Mesenchymal stem cell (in vitro differentiated cells and primary cell): ENCODE results near the gene ANO3.

Experiments used
- DNase-seq: peaks from one replicate; pipeline ENCODE4 v3.0.0-alpha.2; 2013
- H2AFZ ChIP-seq: one replicate; pipeline ENCODE4 v1.6.1; 2013; ENCODE audit warnings: low read depth, mild to moderate bottlenecking, control low read depth, inconsistent platforms, low read length, moderate library complexity
- H2AK5ac ChIP-seq: 2 replicates; pipeline ENCODE4 v1.6.1; 2013; ENCODE audit warnings: low read length, moderate library complexity, mild to moderate bottlenecking, inconsistent platforms; ENCODE audit not compliant: severe bottlenecking
- H2BK120ac ChIP-seq: one replicate; pipeline ENCODE4 v1.6.1; 2013; ENCODE audit warnings: low read depth, mild to moderate bottlenecking, inconsistent platforms, low read length, moderate library complexity
- H2BK12ac ChIP-seq, 2 experiments: one replicate each; pipeline ENCODE4 v1.6.1; 2013; ENCODE audit warnings: inconsistent platforms in 2 of 2, low read length in 2 of 2, mild to moderate bottlenecking in 2 of 2, moderate library complexity in 2 of 2, control low read depth in 1 of 2
- H2BK15ac ChIP-seq: one replicate; pipeline ENCODE4 v1.6.1; 2013; ENCODE audit warnings: mild to moderate bottlenecking, low read depth, inconsistent platforms; ENCODE audit not compliant: poor library complexity, severe bottlenecking
- H2BK5ac ChIP-seq: 2 replicates; pipeline ENCODE4 v1.6.1; 2013; ENCODE audit warnings: low read depth, mild to moderate bottlenecking, low read length, control low read depth, inconsistent platforms; ENCODE audit not compliant: poor library complexity, severe bottlenecking
- H3K14ac ChIP-seq, 2 experiments: one replicate each; pipeline ENCODE4 v1.6.1; 2013; ENCODE audit warnings: inconsistent platforms in 2 of 2, low read length in 2 of 2, control low read depth in 1 of 2, mild to moderate bottlenecking in 1 of 2, moderate library complexity in 1 of 2
- H3K18ac ChIP-seq, 2 experiments: one replicate each; pipeline ENCODE4 v1.6.1; 2013; ENCODE audit warnings: inconsistent platforms in 2 of 2, low read length in 2 of 2, control low read depth in 1 of 2, low read depth in 1 of 2, mild to moderate bottlenecking in 1 of 2
- H3K23ac ChIP-seq, 2 experiments: one replicate each; pipeline ENCODE4 v1.6.1; 2013; ENCODE audit warnings: inconsistent platforms in 2 of 2, low read length in 2 of 2, mild to moderate bottlenecking in 2 of 2, moderate library complexity in 2 of 2, control low read depth in 1 of 2
- H3K27ac ChIP-seq: 2 replicates; pipeline ENCODE4 v1.5.1; 2013; ENCODE audit warnings: mild to moderate bottlenecking, moderate library complexity, low read length, control low read depth, inconsistent platforms; ENCODE audit not compliant: poor library complexity, severe bottlenecking
- H3K27me3 ChIP-seq, 2 experiments: 2 replicates each; pipeline versions ENCODE4 v1.6.1 to v1.7.0; 2013; ENCODE audit warnings: low read length in 2 of 2, mild to moderate bottlenecking in 2 of 2, moderate library complexity in 2 of 2, control low read depth in 1 of 2, inconsistent platforms in 1 of 2; ENCODE audit not compliant: control insufficient read depth in 1 of 2, insufficient read depth in 1 of 2
- H3K36me3 ChIP-seq, 2 experiments: 2 replicates each; pipeline versions ENCODE4 v1.6.1 to v1.7.0; 2013; ENCODE audit warnings: low read length in 2 of 2, control low read depth in 1 of 2, inconsistent platforms in 1 of 2, low read depth in 1 of 2, mild to moderate bottlenecking in 1 of 2; ENCODE audit not compliant: insufficient read depth in 2 of 2, control insufficient read depth in 1 of 2
- H3K4ac ChIP-seq, 2 experiments: one replicate each; pipeline ENCODE4 v1.6.1; 2013; ENCODE audit warnings: inconsistent platforms in 2 of 2, low read length in 2 of 2, mild to moderate bottlenecking in 2 of 2, moderate library complexity in 2 of 2, control low read depth in 1 of 2, low read depth in 1 of 2
- H3K4me1 ChIP-seq: 2 replicates; pipeline ENCODE4 v1.6.1; 2013; ENCODE audit warnings: low read depth, low read length, control low read depth; ENCODE audit not compliant: control insufficient read depth, insufficient read depth
- H3K4me2 ChIP-seq: 2 replicates; pipeline ENCODE4 v1.6.1; 2013; ENCODE audit warnings: low read length, mild to moderate bottlenecking, inconsistent platforms; ENCODE audit not compliant: poor library complexity, severe bottlenecking
- H3K4me3 ChIP-seq, 2 experiments: 2 replicates each; pipeline versions ENCODE4 v1.5.1 to v1.7.0; 2013; ENCODE audit warnings: low read length in 2 of 2, mild to moderate bottlenecking in 2 of 2, control low read depth in 1 of 2, low read depth in 1 of 2; ENCODE audit not compliant: insufficient read depth in 1 of 2
- H3K79me1 ChIP-seq: replicated peaks from 2 replicates; pipeline ENCODE4 v1.6.1; 2013; ENCODE audit warnings: mild to moderate bottlenecking, control low read depth, low read length, inconsistent platforms; ENCODE audit not compliant: poor library complexity, severe bottlenecking
- H3K9ac ChIP-seq: 2 replicates; pipeline ENCODE4 v1.7.0; 2013; ENCODE audit warnings: mild to moderate bottlenecking, low read length, moderate library complexity
- H3K9me3 ChIP-seq: 2 replicates; pipeline ENCODE4 v1.7.0; 2013; ENCODE audit warnings: mild to moderate bottlenecking, low read length; ENCODE audit not compliant: control insufficient read depth
- H4K8ac ChIP-seq: one replicate; pipeline ENCODE4 v1.6.1; 2013; ENCODE audit warnings: inconsistent platforms, mild to moderate bottlenecking, low read length, moderate library complexity
- H4K91ac ChIP-seq: one replicate; pipeline ENCODE4 v1.6.1; 2013; ENCODE audit warnings: mild to moderate bottlenecking, low read length, inconsistent platforms
- WGBS: methylation state at CpG from one replicate; pipeline ENCODE4 v1.1.7; 2013; ENCODE audit warnings: mixed read lengths; 5-methylcytosine and 5-hydroxymethylcytosine counted together

ANO3 gene

DNA sequence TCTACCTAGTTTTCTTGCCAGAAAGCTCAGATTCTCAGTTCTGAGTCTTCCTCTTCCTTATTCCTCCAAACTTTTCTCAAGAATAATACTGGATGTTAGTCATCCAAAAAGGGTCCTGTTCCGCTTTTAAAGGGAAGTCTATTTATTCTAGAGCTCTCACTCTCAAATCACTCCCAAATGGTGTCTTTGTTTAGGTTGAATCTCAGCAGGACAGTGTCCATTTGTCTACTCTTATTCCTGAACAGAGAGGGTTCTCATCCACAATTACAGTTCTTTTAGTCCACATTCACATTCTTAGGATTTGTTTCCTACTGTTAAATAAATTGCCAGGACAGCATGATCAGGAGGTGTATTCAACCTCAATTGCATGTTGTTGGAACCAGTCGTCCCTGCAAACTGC lies 178.8 kb downstream of the ANO3 start:
- Histone ChIP-seq H2AK5ac (no peak overlapping the region), H3K4me2 (no peak overlapping the region), H2BK120ac (no peak overlapping the region), H3K9ac (no peak overlapping the region), H3K4ac (no peak overlapping the region), H3K18ac (no peak overlapping the region), H3K9me3 (no peaks in the 10 kb centered on the region), H3K27me3 (no peaks in the 10 kb centered on the region), H4K91ac (no peak overlapping the region), H3K79me1 (no peaks in the 10 kb centered on the region), H2BK15ac (no peak overlapping the region), H3K14ac (no peak overlapping the region), H3K4me3 (no peak overlapping the region), H4K8ac (no peak overlapping the region), H3K4me1 (no peaks in the 10 kb centered on the region), H2BK12ac (no peak overlapping the region), H3K23ac (no peak overlapping the region), H3K36me3 (no peaks in the 10 kb centered on the region), H3K27ac (no peak overlapping the region), H2BK5ac (no peak overlapping the region), H2AFZ (no peak overlapping the region)
- WGBS = 94% methylated on average over 1 of the region's 2 CpGs
- DNase-seq = no peak

DNA sequence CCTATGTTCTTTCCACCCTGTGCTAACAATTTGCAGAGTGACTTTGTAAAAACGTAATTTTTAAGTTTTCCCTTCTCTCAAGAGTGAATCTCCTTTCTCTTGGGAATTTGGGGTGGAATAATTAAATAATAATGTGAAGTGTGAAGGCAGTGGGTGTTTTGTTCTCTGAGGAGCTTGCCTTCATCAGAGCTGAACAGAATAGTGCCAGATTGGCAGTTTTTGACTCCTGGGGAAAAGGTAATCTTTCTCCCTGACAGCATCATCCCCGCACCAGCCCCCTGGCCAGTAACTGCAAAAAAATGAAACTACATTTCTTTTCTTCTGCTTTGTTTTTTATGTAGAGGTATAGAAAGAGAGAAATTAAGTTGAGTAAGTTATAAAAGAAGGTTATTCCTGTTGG lies 180.3 kb downstream of the ANO3 start:
- Histone ChIP-seq H2BK12ac (no peak overlapping the region), H3K36me3 (no peaks in the 10 kb centered on the region)
- 100% methylated on average over 1 of the region's 2 CpGs for WGBS

DNA sequence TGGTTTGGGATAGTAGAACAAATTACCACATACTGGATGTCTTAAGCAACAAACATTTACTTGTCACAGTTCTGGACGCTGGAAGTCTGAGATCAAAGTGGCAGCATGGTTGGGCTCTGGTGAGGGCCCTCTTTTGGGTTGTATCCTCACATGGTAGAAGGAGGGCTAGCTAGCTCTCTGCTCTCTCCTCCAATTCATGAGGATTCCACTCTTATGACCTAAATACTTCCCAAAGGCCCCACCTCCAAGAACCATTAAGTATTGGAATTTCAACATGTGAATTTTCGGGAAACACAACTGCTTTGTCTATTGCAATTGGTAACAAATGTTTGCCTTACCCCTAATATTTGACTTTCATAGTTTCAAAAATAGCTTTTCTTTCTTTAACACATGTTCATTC lies 187.5 kb downstream of the ANO3 start:
- H2BK5ac ChIP-seq = no peak overlapping the region
- no peaks in the 10 kb centered on the region for H3K36me3 ChIP-seq
- no peak overlapping the region for H4K8ac ChIP-seq
- no peaks in the 10 kb centered on the region for H3K79me1 ChIP-seq
- H3K4me2 ChIP-seq = no peak overlapping the region
- H3K23ac ChIP-seq = no peak overlapping the region
- no peaks in the 10 kb centered on the region for H3K9me3 ChIP-seq
- H2BK12ac ChIP-seq = no peak overlapping the region
- no peak overlapping the region for H2AFZ ChIP-seq
- H2BK15ac ChIP-seq = no peak overlapping the region
- no peak for DNase-seq
- H3K4ac ChIP-seq = no peak overlapping the region
- H3K27me3 ChIP-seq = no peaks in the 10 kb centered on the region
- H4K91ac ChIP-seq = no peak overlapping the region
- H3K4me3 ChIP-seq = no peak overlapping the region
- H2AK5ac ChIP-seq = no peak overlapping the region
- no peak overlapping the region for H3K18ac ChIP-seq
- H3K27ac ChIP-seq = no peak overlapping the region
- H2BK120ac ChIP-seq = no peak overlapping the region
- H3K9ac ChIP-seq = no peak overlapping the region
- H3K4me1 ChIP-seq = no peaks in the 10 kb centered on the region
- 93% methylated on average over 1 of the region's 2 CpGs for WGBS
- no peak overlapping the region for H3K14ac ChIP-seq

More for the DNA sequence above, 180.3 kb downstream of the ANO3 start:
- no peaks in the 10 kb centered on the region for H3K79me1 ChIP-seq
- no peak overlapping the region for H4K8ac ChIP-seq
- no peaks in the 10 kb centered on the region for H3K27me3 ChIP-seq
- no peak overlapping the region for H3K9ac ChIP-seq
- H3K9me3 ChIP-seq = no peaks in the 10 kb centered on the region
- H2BK120ac ChIP-seq = no peak overlapping the region
- H3K4me2 ChIP-seq = no peak overlapping the region
- no peak overlapping the region for H4K91ac ChIP-seq
- no peak overlapping the region for H3K4ac ChIP-seq
- H2AK5ac ChIP-seq = no peak overlapping the region
- no peaks in the 10 kb centered on the region for H3K4me1 ChIP-seq
- H3K27ac ChIP-seq = no peak overlapping the region
- H2BK15ac ChIP-seq = no peak overlapping the region
- no peak for DNase-seq
- no peak overlapping the region for H3K18ac ChIP-seq
- H2AFZ ChIP-seq = no peak overlapping the region
- no peak overlapping the region for H3K14ac ChIP-seq
- H3K23ac ChIP-seq = no peak overlapping the region
- H2BK5ac ChIP-seq = no peak overlapping the region
- no peak overlapping the region for H3K4me3 ChIP-seq

DNA sequence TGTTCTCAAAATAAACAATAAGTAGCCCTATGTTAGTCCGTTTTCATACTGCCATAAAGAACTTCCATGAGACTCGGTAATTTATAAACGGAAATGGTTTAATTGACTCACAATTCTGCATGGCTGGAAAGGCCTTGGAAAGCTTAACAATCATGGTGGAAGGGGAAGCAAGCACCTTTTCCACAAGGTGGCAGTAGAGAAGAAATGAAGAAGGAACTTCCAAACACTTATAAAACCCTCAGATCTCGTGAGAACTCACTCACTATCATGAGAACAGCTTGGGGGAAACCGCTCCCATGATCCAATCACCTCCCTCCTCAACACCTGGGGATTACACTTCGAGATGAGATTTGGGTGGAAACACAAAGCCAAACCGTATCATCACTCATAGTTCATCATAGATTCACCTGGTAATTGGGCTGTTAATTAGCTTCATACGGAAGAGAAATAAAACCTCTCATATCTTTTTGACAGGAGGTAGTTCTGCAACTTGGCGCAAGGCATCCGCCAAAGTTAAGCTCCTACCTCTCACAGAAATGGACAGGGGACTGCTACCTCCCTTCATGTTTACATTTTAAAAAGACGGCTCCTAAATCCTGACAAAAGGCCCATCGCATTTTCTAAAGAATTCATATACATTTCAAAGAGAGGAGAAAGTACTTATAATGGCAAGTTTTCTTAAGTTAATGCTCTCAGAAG lies 191.1 kb downstream of the ANO3 start:
- H3K36me3 ChIP-seq = no peaks in the 10 kb centered on the region
- no peak overlapping the region for H2AFZ ChIP-seq
- H3K18ac ChIP-seq = no peak overlapping the region
- H3K4me1 ChIP-seq = no peaks in the 10 kb centered on the region
- peak; percentile 12 for DNase-seq
- H3K9ac ChIP-seq = no peak overlapping the region
- H3K27ac ChIP-seq = no peak overlapping the region
- WGBS = 69% methylated on average over 9 of the region's 12 CpGs
- no peak overlapping the region for H3K4me3 ChIP-seq
- no peak overlapping the region for H2BK15ac ChIP-seq
- no peak overlapping the region for H4K91ac ChIP-seq
- H2BK12ac ChIP-seq = no peak overlapping the region
- no peak overlapping the region for H3K23ac ChIP-seq
- H3K14ac ChIP-seq = no peak overlapping the region
- no peaks in the 10 kb centered on the region for H3K27me3 ChIP-seq
- H4K8ac ChIP-seq = no peak overlapping the region
- H3K4me2 ChIP-seq = no peak overlapping the region
- H2AK5ac ChIP-seq = no peak overlapping the region
- H3K79me1 ChIP-seq = no peaks in the 10 kb centered on the region
- no peak overlapping the region for H2BK5ac ChIP-seq
- no peaks in the 10 kb centered on the region for H3K9me3 ChIP-seq
- no peak overlapping the region for H3K4ac ChIP-seq
- no peak overlapping the region for H2BK120ac ChIP-seq
